HEK293T (cell line): Measurements from ENCODE around the gene PSMD6.
A peak's percentile ranks its signal among the peaks of the same experiment; 100 is the strongest.

Source experiments
- CTCF ChIA-PET: fragments of 350-600 bp; formaldehyde crosslinking; extraction: SDS; loops from one replicate; lab custom pipeline; 2021; ENCODE audit warnings: antibody characterized with exemption, inconsistent platforms; lab: Yijun Ruan, JAX
- POLR2A ChIA-PET: fragments of 350-600 bp; formaldehyde crosslinking; extraction: SDS; loops from one replicate; lab custom pipeline; 2020; ENCODE audit warnings: antibody characterized with exemption, inconsistent platforms; lab: Yijun Ruan, JAX
- DNase-seq: peaks from one replicate; pipeline ENCODE4 v3.0.0; 2012; ENCODE audit warnings: mixed read lengths; ENCODE audit errors: extremely low spot score
- ARNT ChIP-seq: fragments of 450-650 bp; IDR thresholded peaks from 2 replicates; pipeline ENCODE4 v1.6.1; 2017; ENCODE audit warnings: mild to moderate bottlenecking
- BHLHE40 ChIP-seq: fragments of 450-650 bp; IDR thresholded peaks from 2 replicates; pipeline ENCODE4 v1.6.1; 2016; ENCODE audit warnings: mild to moderate bottlenecking, moderate library complexity, borderline replicate concordance
- CTBP1 ChIP-seq: fragments of 450-650 bp; IDR thresholded peaks from 2 replicates; pipeline ENCODE4 v1.6.1; 2016; ENCODE audit warnings: borderline replicate concordance
- ELF4 ChIP-seq: fragments of 450-650 bp; IDR thresholded peaks from 2 replicates; pipeline ENCODE4 v1.6.1; 2017; ENCODE audit warnings: antibody characterized with exemption
- FOXA1 ChIP-seq: fragments of 450-650 bp; IDR thresholded peaks from 2 replicates; pipeline ENCODE4 v1.6.1; 2016; ENCODE audit warnings: mild to moderate bottlenecking
- FOXK2 ChIP-seq: fragments of 450-650 bp; IDR thresholded peaks from 2 replicates; pipeline ENCODE4 v1.6.1; 2016; ENCODE audit warnings: mild to moderate bottlenecking
- FOXM1 ChIP-seq: fragments of 450-650 bp; IDR thresholded peaks from 2 replicates; pipeline ENCODE4 v1.6.1; 2017; ENCODE audit warnings: mild to moderate bottlenecking, borderline replicate concordance
- HDGF ChIP-seq: fragments of 450-650 bp; IDR thresholded peaks from 2 replicates; pipeline ENCODE4 v1.6.1; 2017; ENCODE audit warnings: antibody characterized with exemption, borderline replicate concordance
- L3MBTL2 ChIP-seq: fragments of 450-650 bp; conservative IDR thresholded peaks from 2 replicates; pipeline ENCODE4 v1.6.1; 2016; ENCODE audit warnings: mild to moderate bottlenecking
- LEF1 ChIP-seq: fragments of 450-650 bp; IDR thresholded peaks from 2 replicates; pipeline ENCODE4 v1.6.1; 2017; ENCODE audit warnings: mild to moderate bottlenecking, borderline replicate concordance
- NFRKB ChIP-seq: fragments of 450-650 bp; IDR thresholded peaks from 2 replicates; pipeline ENCODE4 v1.6.1; 2016; ENCODE audit warnings: mild to moderate bottlenecking, moderate library complexity
- SP1 ChIP-seq: fragments of 450-650 bp; IDR thresholded peaks from 2 replicates; pipeline ENCODE4 v1.6.1; 2017
- SUZ12 ChIP-seq: fragments of 450-650 bp; IDR thresholded peaks from 2 replicates; pipeline ENCODE4 v1.6.1; 2016; ENCODE audit warnings: mild to moderate bottlenecking
- TARDBP ChIP-seq: fragments of 450-650 bp; IDR thresholded peaks from 2 replicates; pipeline ENCODE4 v1.6.1; 2016
- ZNF384 ChIP-seq: fragments of 450-650 bp; IDR thresholded peaks from 2 replicates; pipeline ENCODE4 v1.6.1; 2016
- TF ChIP-seq, protein P1 (sequence below): fragments of 450-650 bp; IDR thresholded peaks from 2 replicates; pipeline ENCODE4 v1.6.1; 2016

PSMD6 gene

DNA sequence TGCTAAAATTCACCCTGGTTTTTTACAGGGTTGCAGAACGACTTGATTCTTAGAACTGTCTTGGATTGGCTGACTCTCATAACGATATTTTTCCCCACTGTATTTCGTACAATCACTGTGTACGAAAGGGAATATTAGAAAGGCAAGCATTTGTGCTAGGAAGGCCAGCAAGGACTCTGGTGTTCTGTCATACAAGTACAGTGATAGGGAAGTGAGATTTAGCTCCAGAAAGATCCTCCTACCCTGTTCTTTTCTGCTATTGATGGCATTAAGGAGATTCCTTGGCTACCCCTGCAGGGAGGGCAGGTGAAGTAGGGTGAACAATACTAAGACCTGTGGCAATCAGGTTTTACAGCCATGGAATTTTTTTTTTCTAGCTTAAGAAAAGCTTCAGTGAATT is 57.3 kb downstream of the PSMD6 start:
- TF ChIP-seq L3MBTL2 (no peak), LEF1 (no peak), TARDBP (no peak), SP1 (no peak), FOXM1 (no peak), FOXA1 (no peak), NFRKB (no peak), HDGF (no peak), CTBP1 (no peak), BHLHE40 (no peak), SUZ12 (no peak), ZNF384 (no peak), ARNT (no peak)
- CTCF ChIA-PET: no interaction called here
- no peak for DNase-seq
- POLR2A ChIA-PET: no interaction called here

GRCh38 chr3:63964681-63965485 is 58.4 kb downstream of the PSMD6 start:
- POLR2A ChIA-PET: no interaction called here
- no peak for DNase-seq
- TF ChIP-seq, protein P1, sequence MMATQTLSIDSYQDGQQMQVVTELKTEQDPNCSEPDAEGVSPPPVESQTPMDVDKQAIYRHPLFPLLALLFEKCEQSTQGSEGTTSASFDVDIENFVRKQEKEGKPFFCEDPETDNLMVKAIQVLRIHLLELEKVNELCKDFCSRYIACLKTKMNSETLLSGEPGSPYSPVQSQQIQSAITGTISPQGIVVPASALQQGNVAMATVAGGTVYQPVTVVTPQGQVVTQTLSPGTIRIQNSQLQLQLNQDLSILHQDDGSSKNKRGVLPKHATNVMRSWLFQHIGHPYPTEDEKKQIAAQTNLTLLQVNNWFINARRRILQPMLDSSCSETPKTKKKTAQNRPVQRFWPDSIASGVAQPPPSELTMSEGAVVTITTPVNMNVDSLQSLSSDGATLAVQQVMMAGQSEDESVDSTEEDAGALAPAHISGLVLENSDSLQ: peak; percentile 55
- TF ChIP-seq SP1 (no peak), ZNF384 (no peak)
- CTCF ChIA-PET: interaction anchor here (0.9 kb wide), 1 partner anchor 14 kb away, joined by 3 read pairs; no protein-coding TSS in a partner anchor

GRCh38 chr3:63963496-63963895 is 59.8 kb downstream of the PSMD6 start:
- ChIA-PET CTCF (no interaction called here), POLR2A (no interaction called here)
- TF ChIP-seq HDGF: no peak
- no peak for TF ChIP-seq CTBP1
- TF ChIP-seq, protein P1: no peak
- no peak for TF ChIP-seq ZNF384
- no peak for TF ChIP-seq L3MBTL2
- no peak for TF ChIP-seq ARNT
- no peak for TF ChIP-seq ELF4
- no peak for TF ChIP-seq LEF1
- DNase-seq: no peak

DNA sequence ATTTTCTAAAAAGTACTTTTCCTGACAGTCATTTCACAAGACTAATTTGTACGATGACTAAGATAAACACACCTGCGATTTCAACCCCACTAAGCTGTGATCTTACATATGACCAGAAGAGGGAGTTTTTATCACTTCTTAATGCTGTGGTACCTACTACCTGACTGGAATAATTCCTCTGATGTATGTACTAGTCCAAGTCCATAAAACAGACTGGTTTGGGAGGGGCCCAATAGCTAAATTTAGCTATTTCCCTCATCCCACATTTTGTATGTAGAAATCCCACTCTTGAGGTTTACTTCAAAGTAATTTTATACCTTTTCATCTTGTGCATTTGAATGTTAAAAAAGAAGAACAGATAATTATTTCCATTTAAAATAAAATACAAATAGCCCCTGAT is 61.4 kb downstream of the PSMD6 start:
- ChIA-PET POLR2A (no interaction called here), CTCF (interaction anchor here (0.6 to 1.6 kb wide), 9 partner anchors 10 to 316 kb away, joined by 3 to 7 read pairs (median 3); no protein-coding TSS in a partner anchor)
- TF ChIP-seq, protein P1: no peak
- no peak for TF ChIP-seq LEF1
- TF ChIP-seq HDGF: no peak
- TF ChIP-seq CTBP1: no peak
- no peak for TF ChIP-seq BHLHE40
- no peak for TF ChIP-seq FOXA1
- TF ChIP-seq SP1: no peak
- TF ChIP-seq ZNF384: no peak
- TF ChIP-seq ARNT: no peak
- TF ChIP-seq FOXM1: no peak
- no peak for TF ChIP-seq NFRKB
- TF ChIP-seq TARDBP: no peak
- TF ChIP-seq SUZ12: no peak
- no peak for TF ChIP-seq FOXK2
- TF ChIP-seq ELF4: no peak
- TF ChIP-seq L3MBTL2: no peak
- peak; percentile 46 for DNase-seq
